HEK293 (cell line): ENCODE measurements around the gene GP9.

Source experiments
- CTCF ChIA-PET: fragments of 350-600 bp; formaldehyde crosslinking; extraction: SDS; loops from one replicate; lab custom pipeline; 2021; ENCODE audit warnings: antibody characterized with exemption; lab: Yijun Ruan, JAX
- POLR2A ChIA-PET: fragments of 300-600 bp; formaldehyde crosslinking; extraction: SDS; loops from one replicate; lab custom pipeline; 2020; ENCODE audit warnings: antibody characterized with exemption, inconsistent platforms; lab: Yijun Ruan, JAX
- H3K27ac ChIP-seq: fragments of 200-500 bp; sonication (Bioruptor generic); 2 replicates; pipeline ENCODE4 v1.5.1; 2014; ENCODE audit warnings: low read depth, low read length, control low read depth, inconsistent platforms; ENCODE audit errors: extremely low read depth
- H3K36me3 ChIP-seq, 2 experiments: fragments of 200-500 bp in 1 of 2; sonication (Bioruptor generic) in 1 of 2; 1 replicate in 1 of 2; 2 replicates in 1 of 2; pipeline ENCODE4 v1.5.1; 2014 to 2017; ENCODE audit warnings: inconsistent platforms in 2 of 2, low read length in 2 of 2; ENCODE audit not compliant: control insufficient read depth in 2 of 2, insufficient read depth in 1 of 2
- H3K4me1 ChIP-seq: fragments of 200-500 bp; sonication (Bioruptor generic); 2 replicates; pipeline ENCODE4 v1.5.1; 2014; ENCODE audit warnings: mild to moderate bottlenecking, low read length, inconsistent platforms; ENCODE audit not compliant: control insufficient read depth, insufficient read depth
- H3K4me3 ChIP-seq: 2 replicates; pipeline ENCODE4 v1.5.1; 2011; ENCODE audit warnings: low read depth, mild to moderate bottlenecking, control low read depth, low read length, moderate library complexity
- H3K9me3 ChIP-seq: fragments of 200-500 bp; sonication (Bioruptor generic); 2 replicates; pipeline ENCODE4 v1.5.1; 2014; ENCODE audit warnings: low read depth, low read length, inconsistent platforms; ENCODE audit not compliant: control insufficient read depth, insufficient read depth
- BCL11B ChIP-seq: fragments of 450-650 bp; formaldehyde crosslinking; IDR thresholded peaks from 2 replicates; pipeline ENCODE4 v1.5.1; 2016; ENCODE audit warnings: low read depth, missing biosample characterization, missing genetic modification characterization
- HOXA7 ChIP-seq: sonication (generic); formaldehyde crosslinking; IDR thresholded peaks from 2 replicates; pipeline ENCODE4 v1.8.1; 2022; ENCODE audit warnings: missing genetic modification reagents, borderline replicate concordance
- KLF10 ChIP-seq: fragments of 450-650 bp; IDR thresholded peaks from 2 replicates; pipeline ENCODE4 v1.5.1; 2018; ENCODE audit warnings: missing biosample characterization, mild to moderate bottlenecking, missing genetic modification characterization
- KLF7 ChIP-seq: fragments of 450-650 bp; formaldehyde crosslinking; IDR thresholded peaks from 2 replicates; pipeline ENCODE4 v1.5.1; 2016; ENCODE audit warnings: missing biosample characterization, missing genetic modification characterization, borderline replicate concordance
- TSHZ1 ChIP-seq: fragments of 450-650 bp; formaldehyde crosslinking; IDR thresholded peaks from 2 replicates; pipeline ENCODE4 v1.5.1; 2016; ENCODE audit warnings: missing biosample characterization, missing genetic modification characterization, borderline replicate concordance
- ZBTB26 ChIP-seq: fragments of 450-650 bp; formaldehyde crosslinking; optimal IDR thresholded peaks from 2 replicates; pipeline ENCODE3; 2016; ENCODE audit warnings: missing biosample characterization, mild to moderate bottlenecking, missing genetic modification characterization
- ZFP37 ChIP-seq: fragments of 450-650 bp; formaldehyde crosslinking; IDR thresholded peaks from 2 replicates; pipeline ENCODE4 v1.5.1; 2016; ENCODE audit warnings: missing biosample characterization, missing genetic modification characterization
- ZNF10 ChIP-seq: fragments of 450-650 bp; formaldehyde crosslinking; IDR thresholded peaks from 2 replicates; pipeline ENCODE4 v1.5.1; 2017; ENCODE audit warnings: missing biosample characterization, missing genetic modification characterization
- ZNF138 ChIP-seq: fragments of 450-650 bp; formaldehyde crosslinking; IDR thresholded peaks from 2 replicates; pipeline ENCODE4 v1.5.1; 2016; ENCODE audit warnings: missing biosample characterization, missing genetic modification characterization, borderline replicate concordance
- ZNF174 ChIP-seq: fragments of 450-650 bp; formaldehyde crosslinking; IDR thresholded peaks from 2 replicates; pipeline ENCODE4 v1.5.0; 2017; ENCODE audit warnings: missing biosample characterization, mild to moderate bottlenecking, missing genetic modification characterization
- ZNF211 ChIP-seq: fragments of 450-650 bp; formaldehyde crosslinking; IDR thresholded peaks from 2 replicates; pipeline ENCODE4 v1.5.1; 2016; ENCODE audit warnings: low read depth, missing biosample characterization, missing genetic modification characterization
- ZNF266 ChIP-seq: fragments of 450-650 bp; formaldehyde crosslinking; IDR thresholded peaks from 2 replicates; pipeline ENCODE4 v1.5.1; 2016; ENCODE audit warnings: missing biosample characterization, missing genetic modification characterization, low read depth
- ZNF391 ChIP-seq: fragments of 450-650 bp; formaldehyde crosslinking; IDR thresholded peaks from 2 replicates; pipeline ENCODE4 v1.5.1; 2016; ENCODE audit warnings: low read depth, missing biosample characterization, missing genetic modification characterization, borderline replicate concordance
- ZNF433 ChIP-seq: fragments of 450-650 bp; formaldehyde crosslinking; IDR thresholded peaks from 2 replicates; pipeline ENCODE4 v1.5.1; 2016; ENCODE audit warnings: missing biosample characterization, missing genetic modification characterization, low read depth
- ZNF518A ChIP-seq: fragments of 450-650 bp; formaldehyde crosslinking; conservative IDR thresholded peaks from 2 replicates; pipeline ENCODE4 v1.5.1; 2016; ENCODE audit warnings: low read depth, missing biosample characterization, missing genetic modification characterization
- ZNF549 ChIP-seq: fragments of 450-650 bp; IDR thresholded peaks from 2 replicates; pipeline ENCODE4 v1.5.1; 2018; ENCODE audit warnings: missing biosample characterization, missing genetic modification characterization, mild to moderate bottlenecking, inconsistent platforms, moderate library complexity
- ZNF596 ChIP-seq: fragments of 450-650 bp; IDR thresholded peaks from 2 replicates; pipeline ENCODE4 v1.5.0; 2018; ENCODE audit warnings: missing biosample characterization, mild to moderate bottlenecking, missing genetic modification characterization, moderate library complexity
- ZNF623 ChIP-seq: fragments of 450-650 bp; formaldehyde crosslinking; IDR thresholded peaks from 2 replicates; pipeline ENCODE4 v1.5.1; 2016; ENCODE audit warnings: missing biosample characterization, missing genetic modification characterization
- ZNF629 ChIP-seq: fragments of 450-650 bp; formaldehyde crosslinking; IDR thresholded peaks from 2 replicates; pipeline ENCODE4 v1.5.1; 2017; ENCODE audit warnings: missing biosample characterization, missing genetic modification characterization
- ZNF658 ChIP-seq: fragments of 450-650 bp; formaldehyde crosslinking; IDR thresholded peaks from 2 replicates; pipeline ENCODE4; 2016; ENCODE audit warnings: missing biosample characterization, missing genetic modification characterization
- ZNF791 ChIP-seq: fragments of 450-650 bp; formaldehyde crosslinking; IDR thresholded peaks from 2 replicates; pipeline ENCODE4 v1.5.1; 2016; ENCODE audit warnings: missing biosample characterization, missing genetic modification characterization
- ZNF837 ChIP-seq: fragments of 450-650 bp; formaldehyde crosslinking; IDR thresholded peaks from 2 replicates; pipeline ENCODE4 v1.5.1; 2016; ENCODE audit warnings: missing biosample characterization, missing genetic modification characterization
- ZNF843 ChIP-seq: fragments of 450-650 bp; formaldehyde crosslinking; IDR thresholded peaks from 2 replicates; pipeline ENCODE4 v1.5.1; 2016; ENCODE audit warnings: missing biosample characterization, missing genetic modification characterization

GP9 gene

GRCh38 chr3:129018751-129019150 lies 41.8 kb upstream of the GP9 start:
- TF ChIP-seq ZNF629 (tag by site-specific recombination) (no peak), ZBTB26 (no peak), ZNF596 (no peak), ZNF658 (tag by site-specific recombination) (no peak), ZNF10 (no peak), HOXA7 (CRISPR knock-in tag) (no peak), ZNF266 (tag by site-specific recombination) (no peak), KLF10 (tag by site-specific recombination) (no peak), KLF7 (tag by site-specific recombination) (no peak), BCL11B (tag by site-specific recombination) (no peak), ZNF843 (tag by site-specific recombination) (no peak), ZNF623 (tag by site-specific recombination) (no peak), ZNF391 (tag by site-specific recombination) (no peak)
- no peaks in the 10 kb centered on the region for H3K36me3 ChIP-seq
- no peaks in the 10 kb centered on the region for H3K9me3 ChIP-seq
- H3K27ac ChIP-seq: no peak overlapping the region
- ChIA-PET CTCF (interaction anchor here (3.5 kb wide), 1 partner anchor 48 kb away, joined by 16 read pairs; no protein-coding TSS in a partner anchor), POLR2A (no interaction called here)
- H3K4me1 ChIP-seq: no peaks in the 10 kb centered on the region
- H3K4me3 ChIP-seq: no peak overlapping the region

GRCh38 chr3:129019266-129019665 lies 41.3 kb upstream of the GP9 start:
- Histone ChIP-seq H3K27ac (no peak overlapping the region), H3K9me3 (no peaks in the 10 kb centered on the region), H3K4me1 (no peaks in the 10 kb centered on the region), H3K4me3 (no peak overlapping the region), H3K36me3 (no peaks in the 10 kb centered on the region)
- TF ChIP-seq ZNF433 (tag by site-specific recombination): no peak
- TF ChIP-seq ZNF791 (tag by site-specific recombination): no peak
- no peak for TF ChIP-seq ZNF138 (tag by site-specific recombination)
- TF ChIP-seq ZNF211 (tag by site-specific recombination): no peak
- no peak for TF ChIP-seq ZNF837
- TF ChIP-seq TSHZ1: no peak
- TF ChIP-seq ZNF549 (tag by site-specific recombination): no peak
- no peak for TF ChIP-seq ZNF518A (tag by site-specific recombination)
- TF ChIP-seq ZNF174 (tag by site-specific recombination): no peak
- TF ChIP-seq ZFP37 (tag by site-specific recombination): no peak
- ChIA-PET CTCF (interaction anchor here (1.0 kb wide), 1 partner anchor 49 kb away, joined by 3 read pairs; no protein-coding TSS in a partner anchor), POLR2A (interaction anchor here (0.6 kb wide), 1 partner anchor 230 kb away, joined by 3 read pairs; no protein-coding TSS in a partner anchor)
